A673 (cell line): ENCODE measurements around the gene MUSTN1. TPM values are rescaled to one million over a fixed set of nuclear protein-coding genes. Genes with fewer than 3 reads are reported as not detected.

ENCODE experiments used
- BruUV-seq: library from RNA; stranded (reverse); fragments of 400-500 nt; replicated peaks from 2 replicates; lab custom pipeline; 2021; lab: Mats Ljungman, UMichigan
- CTCF ChIA-PET: fragments of 300-600 bp; sonication (Branson Sonifier 250); formaldehyde crosslinking; loops from one replicate; lab custom pipeline; 2022; ENCODE audit warnings: antibody characterized with exemption; lab: Charles Lee
- POLR2A ChIA-PET: fragments of 300-600 bp; sonication (Branson Sonifier 250); formaldehyde crosslinking; loops from one replicate; lab custom pipeline; 2022; ENCODE audit warnings: antibody characterized with exemption; ENCODE audit not compliant: low non-redundant PET; lab: Charles Lee
- DNase-seq: peaks from one replicate; pipeline ENCODE4 v3.0.0-alpha.2; 2015; ENCODE audit warnings: low spot score
- H3K27ac ChIP-seq: fragments of 200-600 bp; sonication (generic); 2 replicates; pipeline ENCODE4 v1.5.1; 2016; ENCODE audit warnings: mixed run types, low read depth, mild to moderate bottlenecking, mixed read lengths, antibody characterized with exemption, low read length; ENCODE audit not compliant: poor library complexity, severe bottlenecking
- H3K27me3 ChIP-seq: fragments of 200-600 bp; sonication (generic); replicated peaks from 2 replicates; pipeline ENCODE4 v1.6.1; 2017; ENCODE audit warnings: mixed run types, low read depth, mild to moderate bottlenecking, mixed read lengths, antibody characterized with exemption, low read length; ENCODE audit not compliant: insufficient read depth, poor library complexity
- H3K36me3 ChIP-seq: fragments of 200-600 bp; sonication (generic); 2 replicates; pipeline ENCODE4 v1.6.1; 2016; ENCODE audit warnings: mixed run types, mild to moderate bottlenecking, mixed read lengths, antibody characterized with exemption, low read length; ENCODE audit not compliant: insufficient read depth, poor library complexity, severe bottlenecking
- H3K4me1 ChIP-seq: fragments of 200-600 bp; sonication (generic); 2 replicates; pipeline ENCODE4 v1.6.1; 2017; ENCODE audit warnings: mixed run types, mild to moderate bottlenecking, mixed read lengths, antibody characterized with exemption, low read length; ENCODE audit not compliant: insufficient read depth, poor library complexity, severe bottlenecking
- H3K4me3 ChIP-seq: fragments of 200-600 bp; sonication (generic); 2 replicates; pipeline ENCODE4 v1.5.1; 2016; ENCODE audit warnings: low read depth, mixed run types, mild to moderate bottlenecking, mixed read lengths, low read length; ENCODE audit not compliant: poor library complexity, severe bottlenecking
- H3K9me3 ChIP-seq: fragments of 200-600 bp; sonication (generic); 2 replicates; pipeline ENCODE4 v1.6.1; 2016; ENCODE audit warnings: mixed run types, low read depth, mild to moderate bottlenecking, mixed read lengths, antibody characterized with exemption, low read length; ENCODE audit not compliant: poor library complexity, severe bottlenecking
- EZH2 ChIP-seq: fragments of 200-600 bp; sonication (generic); IDR thresholded peaks from 2 replicates; pipeline ENCODE4 v1.6.1; 2017; ENCODE audit warnings: borderline replicate concordance, low read depth, mild to moderate bottlenecking, mixed read lengths, antibody characterized with exemption, low read length; ENCODE audit not compliant: poor library complexity, severe bottlenecking
- intact Hi-C: fragments of 100-400 bp; cut with micrococcal nuclease; formaldehyde crosslinking; loops from one replicate; pipeline ENCODE4 v1.10.0; 2022; ENCODE audit not compliant: unreplicated experiment
- total RNA-seq: library from RNA; stranded (reverse); gene quantifications from 2 replicates; pipeline ENCODE4 v1.2.3, GENCODE V29; 2021
- TF ChIP-seq, protein P1 (sequence below): fragments of 300-800, 200-600 bp; sonication (generic); conservative IDR thresholded peaks from 2 replicates; pipeline ENCODE4 v1.5.1; 2017; ENCODE audit warnings: low read depth, mild to moderate bottlenecking, antibody characterized with exemption, low read length, moderate library complexity, mixed read lengths

Gene MUSTN1
- total RNA-seq, 1 experiment from 2014 or later = not detected

DNA sequence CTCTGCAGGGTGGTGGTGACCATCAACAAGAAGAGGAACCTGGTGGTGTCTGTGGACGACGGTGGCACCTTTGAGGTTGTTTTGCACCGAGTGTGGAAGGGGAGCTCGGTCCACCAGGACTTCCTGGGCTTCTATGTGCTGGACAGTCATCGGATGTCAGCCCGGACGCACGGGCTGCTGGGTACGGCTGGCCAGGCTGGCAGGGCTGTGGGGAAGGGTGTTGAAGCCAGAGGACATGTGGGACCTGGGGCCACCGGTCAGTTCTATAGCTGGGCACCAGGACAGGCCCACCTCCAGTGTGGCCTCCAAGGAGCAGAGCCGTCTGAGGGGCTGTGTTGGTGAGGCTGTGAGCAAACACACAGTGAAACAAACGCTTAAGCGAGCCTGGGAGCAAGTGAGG, 44.1 kb downstream of the MUSTN1 start:
- no peak for TF ChIP-seq EZH2
- TF ChIP-seq, protein P1, sequence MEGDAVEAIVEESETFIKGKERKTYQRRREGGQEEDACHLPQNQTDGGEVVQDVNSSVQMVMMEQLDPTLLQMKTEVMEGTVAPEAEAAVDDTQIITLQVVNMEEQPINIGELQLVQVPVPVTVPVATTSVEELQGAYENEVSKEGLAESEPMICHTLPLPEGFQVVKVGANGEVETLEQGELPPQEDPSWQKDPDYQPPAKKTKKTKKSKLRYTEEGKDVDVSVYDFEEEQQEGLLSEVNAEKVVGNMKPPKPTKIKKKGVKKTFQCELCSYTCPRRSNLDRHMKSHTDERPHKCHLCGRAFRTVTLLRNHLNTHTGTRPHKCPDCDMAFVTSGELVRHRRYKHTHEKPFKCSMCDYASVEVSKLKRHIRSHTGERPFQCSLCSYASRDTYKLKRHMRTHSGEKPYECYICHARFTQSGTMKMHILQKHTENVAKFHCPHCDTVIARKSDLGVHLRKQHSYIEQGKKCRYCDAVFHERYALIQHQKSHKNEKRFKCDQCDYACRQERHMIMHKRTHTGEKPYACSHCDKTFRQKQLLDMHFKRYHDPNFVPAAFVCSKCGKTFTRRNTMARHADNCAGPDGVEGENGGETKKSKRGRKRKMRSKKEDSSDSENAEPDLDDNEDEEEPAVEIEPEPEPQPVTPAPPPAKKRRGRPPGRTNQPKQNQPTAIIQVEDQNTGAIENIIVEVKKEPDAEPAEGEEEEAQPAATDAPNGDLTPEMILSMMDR = no peak
- Histone ChIP-seq H3K4me3 (no peak overlapping the region), H3K36me3 (no peaks in the 10 kb centered on the region), H3K9me3 (no peaks in the 10 kb centered on the region), H3K4me1 (no peaks in the 10 kb centered on the region), H3K27me3 (no peaks in the 10 kb centered on the region), H3K27ac (no peak overlapping the region)
- ChIA-PET POLR2A (no interaction called here), CTCF (no interaction called here)
- intact Hi-C loops = no loop called here
- DNase-seq = no peak
- BruUV-seq = no TSS peak

DNA sequence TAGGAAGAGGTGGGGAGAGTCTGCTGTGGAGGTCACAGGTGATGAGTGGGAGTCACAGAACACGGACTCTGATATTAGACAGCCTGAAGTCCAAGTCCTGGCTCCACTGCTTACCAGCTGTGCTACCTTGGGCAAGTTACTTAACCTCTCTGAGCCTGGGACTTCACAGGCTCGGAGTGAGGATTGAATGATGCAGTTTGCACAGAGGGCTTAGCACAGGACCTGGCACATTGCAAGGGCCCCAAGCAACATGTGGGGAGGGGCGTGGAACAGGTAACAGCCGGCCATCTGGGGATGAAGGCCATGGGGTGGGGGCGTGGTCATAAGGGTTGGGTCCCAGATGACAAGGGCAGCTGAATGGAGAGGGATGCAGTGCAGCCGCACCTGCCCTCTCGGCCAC, 44.5 kb downstream of the MUSTN1 start:
- no TSS peak for BruUV-seq

DNA sequence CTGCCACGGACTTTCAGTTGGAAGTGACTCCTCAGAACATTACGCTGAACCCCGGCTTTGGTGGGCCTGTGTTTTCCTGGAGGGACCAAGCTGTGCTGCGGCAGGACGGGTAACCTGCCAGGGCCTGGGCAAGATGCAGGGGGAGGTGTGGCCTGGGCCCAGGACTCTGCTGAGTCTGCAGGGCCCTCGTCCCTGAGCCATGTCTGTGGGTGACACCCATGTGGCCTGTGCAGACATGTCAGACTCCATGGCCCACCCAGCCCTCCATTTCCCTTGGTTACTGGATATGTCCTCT, 45.1 kb downstream of the MUSTN1 start:
- H3K4me3 ChIP-seq = no peak overlapping the region
- intact Hi-C loops = no loop called here
- no peaks in the 10 kb centered on the region for H3K9me3 ChIP-seq
- H3K36me3 ChIP-seq = no peaks in the 10 kb centered on the region
- H3K27me3 ChIP-seq = no peaks in the 10 kb centered on the region
- no peak for DNase-seq
- H3K27ac ChIP-seq = no peak overlapping the region
- no peaks in the 10 kb centered on the region for H3K4me1 ChIP-seq
- ChIA-PET CTCF (no interaction called here), POLR2A (no interaction called here)
- BruUV-seq = no TSS peak
- TF ChIP-seq, protein P1 = no peak
- no peak for TF ChIP-seq EZH2

More for the DNA sequence above, 44.5 kb downstream of the MUSTN1 start:
- Histone ChIP-seq H3K36me3 (no peaks in the 10 kb centered on the region), H3K27ac (no peak overlapping the region), H3K4me3 (no peak overlapping the region), H3K9me3 (no peaks in the 10 kb centered on the region), H3K4me1 (no peaks in the 10 kb centered on the region), H3K27me3 (no peaks in the 10 kb centered on the region)
- no peak for DNase-seq
- intact Hi-C loops = no loop called here
- TF ChIP-seq, protein P1 = no peak
- TF ChIP-seq EZH2 = no peak
- ChIA-PET CTCF (no interaction called here), POLR2A (no interaction called here)
